Hepatocyte (in vitro differentiated cells): ENCODE results near the gene FGF1. TPM values are rescaled to one million over a fixed set of nuclear protein-coding genes. Genes with fewer than 3 reads are reported as not detected.

Experiments used
- DNase-seq: peaks from one replicate; pipeline ENCODE4 v3.0.0-alpha.2; 2016; ENCODE audit warnings: low spot score
- H2AFZ ChIP-seq: fragments of 200-600 bp; sonication (generic); 2 replicates; pipeline ENCODE4 v1.6.0; 2016; ENCODE audit warnings: antibody characterized with exemption, mild to moderate bottlenecking
- H3K27ac ChIP-seq: fragments of 200-600 bp; sonication (generic); 2 replicates; pipeline ENCODE4 v1.5.1; 2016; ENCODE audit warnings: mild to moderate bottlenecking
- H3K27me3 ChIP-seq: fragments of 200-600 bp; sonication (generic); 2 replicates; pipeline ENCODE4 v1.6.1; 2016
- H3K36me3 ChIP-seq: fragments of 200-600 bp; sonication (generic); replicated peaks from 2 replicates; pipeline ENCODE4 v1.5.1; 2016; ENCODE audit warnings: low read depth; ENCODE audit not compliant: insufficient read depth
- H3K4me1 ChIP-seq: fragments of 200-600 bp; sonication (generic); 2 replicates; pipeline ENCODE4 v1.5.1; 2016; ENCODE audit warnings: mild to moderate bottlenecking, moderate library complexity; ENCODE audit not compliant: insufficient read depth
- H3K4me2 ChIP-seq: fragments of 200-600 bp; sonication (generic); 2 replicates; pipeline ENCODE4 v1.6.0; 2016
- H3K4me3 ChIP-seq: fragments of 200-600 bp; sonication (generic); 2 replicates; pipeline ENCODE4 v1.5.1; 2016; ENCODE audit warnings: mild to moderate bottlenecking
- H3K79me2 ChIP-seq: fragments of 200-600 bp; sonication (generic); 2 replicates; pipeline ENCODE4 v1.6.0; 2017; ENCODE audit warnings: mild to moderate bottlenecking
- H3K9me2 ChIP-seq: fragments of 200-600 bp; sonication (generic); replicated peaks from 2 replicates; pipeline ENCODE4 v1.6.0; 2017; ENCODE audit warnings: mild to moderate bottlenecking; ENCODE audit not compliant: insufficient read depth
- H3K9me3 ChIP-seq: fragments of 200-600 bp; sonication (generic); 2 replicates; pipeline ENCODE4 v1.5.1; 2016; ENCODE audit warnings: low read depth, mild to moderate bottlenecking
- H4K20me1 ChIP-seq: fragments of 200-600 bp; sonication (generic); 2 replicates; pipeline ENCODE4 v1.6.0; 2016; ENCODE audit warnings: mild to moderate bottlenecking; ENCODE audit not compliant: insufficient read depth, poor library complexity, severe bottlenecking
- EZH2 ChIP-seq: fragments of 200-600 bp; sonication (generic); IDR thresholded peaks from 2 replicates; pipeline ENCODE4 v1.6.1; 2016; ENCODE audit warnings: antibody characterized with exemption, mild to moderate bottlenecking, borderline replicate concordance
- EZH2phosphoT487 ChIP-seq: fragments of 200-600 bp; sonication (generic); IDR thresholded peaks from one replicate; pipeline ENCODE4 v1.6.1; 2018; ENCODE audit warnings: antibody characterized with exemption, mild to moderate bottlenecking, low read depth, moderate library complexity; ENCODE audit not compliant: unreplicated experiment, severe bottlenecking
- WGBS: methylation state at CpG from one replicate; pipeline ENCODE4 v1.1.6; 2016; ENCODE audit warnings: low lambda C conversion rate; ENCODE audit errors: missing lambda C conversion rate; 5-methylcytosine and 5-hydroxymethylcytosine counted together
- polyA plus RNA-seq: library from polyadenylated mRNA; unstranded; fragments of >200 nt; fragmentation: Nextera tagmentation; extraction: Ambion mirVana; gene quantifications from 2 replicates; pipeline ENCODE4 v1.2.1, GENCODE V29; 2016
- total RNA-seq: library from RNA; depleted of rRNA; stranded (reverse); fragments of >200 nt; gene quantifications from 2 replicates; pipeline ENCODE4 v1.2.3, GENCODE V29; 2014
- TF ChIP-seq, protein P1 (sequence below): fragments of 200-600 bp; sonication (generic); IDR thresholded peaks from 2 replicates; pipeline ENCODE4 v1.5.1; 2016; ENCODE audit warnings: antibody characterized with exemption, mild to moderate bottlenecking; ENCODE audit not compliant: poor library complexity

The FGF1 gene
- total and polyA plus RNA-seq, 2 experiments from 2014 or later = 0.23 to 0.27 TPM

DNA sequence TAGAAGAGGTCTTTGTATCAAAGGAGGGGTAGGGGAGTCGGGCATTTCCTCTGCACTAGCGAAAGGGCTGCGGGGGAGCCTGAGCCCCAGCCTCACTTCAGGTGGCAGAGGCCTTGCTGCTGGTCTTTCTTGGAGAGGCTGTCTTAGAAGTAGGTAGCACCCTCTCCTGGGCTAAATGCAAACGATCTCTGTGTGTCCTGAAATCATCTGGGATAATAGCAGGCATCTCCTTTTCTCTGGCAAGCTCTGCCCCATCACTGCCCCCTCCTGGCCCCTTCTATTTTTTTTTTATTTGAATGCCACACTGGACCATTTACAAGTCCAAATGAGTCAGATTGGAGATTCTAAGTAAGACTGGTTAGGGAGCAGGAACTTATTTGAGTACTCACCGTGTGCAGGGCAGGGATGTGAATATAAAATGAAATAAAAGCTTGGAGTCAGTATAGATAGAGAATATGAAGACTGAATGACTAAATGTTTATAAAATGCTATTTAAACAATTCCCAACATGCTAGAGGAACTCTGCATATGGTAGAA, 137.1 kb downstream of the FGF1 start:
- no peaks in the 10 kb centered on the region for H3K36me3 ChIP-seq
- TF ChIP-seq EZH2phosphoT487 = no peak
- TF ChIP-seq, protein P1, sequence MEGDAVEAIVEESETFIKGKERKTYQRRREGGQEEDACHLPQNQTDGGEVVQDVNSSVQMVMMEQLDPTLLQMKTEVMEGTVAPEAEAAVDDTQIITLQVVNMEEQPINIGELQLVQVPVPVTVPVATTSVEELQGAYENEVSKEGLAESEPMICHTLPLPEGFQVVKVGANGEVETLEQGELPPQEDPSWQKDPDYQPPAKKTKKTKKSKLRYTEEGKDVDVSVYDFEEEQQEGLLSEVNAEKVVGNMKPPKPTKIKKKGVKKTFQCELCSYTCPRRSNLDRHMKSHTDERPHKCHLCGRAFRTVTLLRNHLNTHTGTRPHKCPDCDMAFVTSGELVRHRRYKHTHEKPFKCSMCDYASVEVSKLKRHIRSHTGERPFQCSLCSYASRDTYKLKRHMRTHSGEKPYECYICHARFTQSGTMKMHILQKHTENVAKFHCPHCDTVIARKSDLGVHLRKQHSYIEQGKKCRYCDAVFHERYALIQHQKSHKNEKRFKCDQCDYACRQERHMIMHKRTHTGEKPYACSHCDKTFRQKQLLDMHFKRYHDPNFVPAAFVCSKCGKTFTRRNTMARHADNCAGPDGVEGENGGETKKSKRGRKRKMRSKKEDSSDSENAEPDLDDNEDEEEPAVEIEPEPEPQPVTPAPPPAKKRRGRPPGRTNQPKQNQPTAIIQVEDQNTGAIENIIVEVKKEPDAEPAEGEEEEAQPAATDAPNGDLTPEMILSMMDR = peak; percentile 96
- H3K79me2 ChIP-seq = no peaks in the 10 kb centered on the region
- H3K9me2 ChIP-seq = no peaks in the 10 kb centered on the region
- peaks cover 8% of the 10 kb centered on the region for H3K27me3 ChIP-seq
- 8% methylated on average over 5 of the region's 5 CpGs for WGBS
- no peak overlapping the region for H3K4me2 ChIP-seq
- H3K4me1 ChIP-seq = peaks cover 8% of the 10 kb centered on the region
- H3K4me3 ChIP-seq = no peak overlapping the region
- no peaks in the 10 kb centered on the region for H4K20me1 ChIP-seq
- no peaks in the 10 kb centered on the region for H3K9me3 ChIP-seq
- peak; percentile 91 for DNase-seq
- H2AFZ ChIP-seq = no peak overlapping the region
- no peak overlapping the region for H3K27ac ChIP-seq

DNA sequence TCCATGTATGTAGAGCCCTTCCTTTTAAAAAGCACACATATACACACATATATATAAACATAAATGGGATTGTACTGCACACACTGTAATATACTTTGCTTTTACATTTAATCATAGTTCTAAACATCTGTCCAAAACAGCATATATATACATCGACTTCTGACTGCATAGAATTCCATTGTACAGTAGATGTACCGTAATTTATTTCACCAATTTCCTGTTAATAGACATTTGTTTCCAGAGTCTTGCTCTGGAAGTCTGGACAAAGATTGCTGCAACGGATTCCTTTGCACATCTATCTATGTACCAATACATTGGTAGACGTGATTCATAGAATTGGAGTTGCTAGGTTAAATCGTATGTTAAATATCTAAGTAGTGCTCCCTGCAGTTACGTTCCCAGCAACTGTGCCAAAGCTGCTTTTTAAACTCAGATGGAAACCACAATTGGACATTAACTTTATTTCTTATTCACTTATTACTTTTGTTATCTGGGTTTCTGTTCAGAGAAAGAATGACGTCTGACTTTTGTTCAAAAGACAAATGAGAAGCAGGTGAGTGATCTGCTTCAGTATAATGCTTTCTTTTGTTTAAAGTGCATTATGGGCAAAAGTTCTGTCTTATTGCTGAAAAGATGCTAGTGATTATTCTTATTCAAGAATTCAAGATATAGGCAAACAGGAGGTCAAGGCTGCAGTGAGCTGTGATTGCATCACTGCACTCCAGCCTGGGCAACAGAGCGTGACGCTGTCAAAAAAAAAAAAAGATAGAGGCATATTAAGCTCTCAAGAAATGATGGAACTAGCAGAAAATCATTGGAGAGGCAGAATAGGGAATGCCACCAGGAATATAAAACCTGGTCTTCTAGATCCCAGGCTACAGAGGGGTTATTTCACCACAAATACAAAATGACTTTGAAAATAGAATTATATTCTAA, 138.2 kb downstream of the FGF1 start:
- Histone ChIP-seq H3K36me3 (no peaks in the 10 kb centered on the region), H3K4me3 (no peak overlapping the region), H3K4me1 (peaks cover 8% of the 10 kb centered on the region), H3K27ac (no peak overlapping the region), H3K27me3 (peaks cover 8% of the 10 kb centered on the region), H2AFZ (no peak overlapping the region), H3K79me2 (no peaks in the 10 kb centered on the region), H3K4me2 (no peak overlapping the region), H3K9me2 (no peaks in the 10 kb centered on the region), H4K20me1 (no peaks in the 10 kb centered on the region), H3K9me3 (no peaks in the 10 kb centered on the region)
- DNase-seq = no peak
- WGBS = 86% methylated on average over 9 of the region's 9 CpGs
- TF ChIP-seq EZH2phosphoT487 (no peak), EZH2 (no peak)
- TF ChIP-seq, protein P1 = no peak

DNA sequence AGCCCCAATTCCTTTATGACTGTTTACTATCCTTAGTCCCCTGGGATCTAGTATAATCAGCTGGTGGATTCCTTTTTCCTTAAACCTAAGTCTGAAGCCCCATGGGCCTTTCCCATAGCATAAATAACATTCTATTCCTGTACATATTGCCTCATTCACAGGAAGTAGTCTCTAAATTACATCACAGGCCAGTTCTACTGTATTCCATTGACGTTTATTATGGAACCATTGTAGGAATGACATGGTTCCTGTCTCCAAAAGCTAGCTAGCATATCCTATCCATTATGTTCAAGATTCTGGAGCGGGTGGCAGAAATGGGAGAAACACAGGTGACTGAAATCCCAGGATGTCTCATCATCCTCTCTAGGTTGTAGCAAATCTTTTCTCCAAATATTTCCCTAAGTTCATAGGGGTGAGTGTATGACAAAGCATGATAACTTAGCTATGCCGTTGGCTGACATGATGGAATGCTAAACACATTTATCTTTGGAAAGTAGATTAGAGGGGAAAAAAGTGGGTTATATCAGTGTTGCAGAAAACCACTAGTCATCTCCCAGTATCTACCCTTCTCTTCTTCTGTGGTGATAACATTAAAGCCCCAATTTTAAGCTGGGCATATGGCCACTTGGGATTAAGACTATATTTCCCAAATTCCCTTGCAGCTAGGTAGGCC, 140.1 kb downstream of the FGF1 start:
- Histone ChIP-seq H2AFZ (no peak overlapping the region), H3K27me3 (peaks cover 2% of the 10 kb centered on the region), H3K27ac (peak overlapping the region; percentile 1), H3K79me2 (no peaks in the 10 kb centered on the region), H3K36me3 (no peaks in the 10 kb centered on the region), H3K4me1 (no peaks in the 10 kb centered on the region), H3K9me3 (no peaks in the 10 kb centered on the region), H3K4me2 (no peak overlapping the region), H3K9me2 (no peaks in the 10 kb centered on the region), H4K20me1 (no peaks in the 10 kb centered on the region), H3K4me3 (no peak overlapping the region)
- TF ChIP-seq EZH2 = no peak
- TF ChIP-seq, protein P1 = no peak
- DNase-seq = no peak
- 65% methylated on average over 3 of the region's 3 CpGs for WGBS
